Panc1 (cell line): ENCODE measurements around the gene ZNF292. TPM values are rescaled to one million over a fixed set of nuclear protein-coding genes. Genes with fewer than 3 reads are reported as not detected.
"Not testable (repeated sequence)": the region's sequence is repeated elsewhere in the genome, so short reads cannot be mapped to it uniquely, and the experiment has no call there.

ENCODE experiments used
- ATAC-seq: fragments of 200-7000 bp; cut with Tn5 transposase; 2 replicates; pipeline ENCODE4 v1.9.1; 2020; ENCODE audit warnings: mild to moderate bottlenecking, moderate library complexity
- BruUV-seq: library from RNA; stranded (reverse); fragments of 400-500 nt; replicated peaks from 2 replicates; lab custom pipeline; 2021; lab: Mats Ljungman, UMichigan
- CTCF ChIA-PET: fragments of 300-600 bp; sonication (Branson Sonifier 250); formaldehyde crosslinking; loops from one replicate; lab custom pipeline; 2022; ENCODE audit warnings: antibody characterized with exemption; lab: Charles Lee
- POLR2A ChIA-PET: fragments of 300-600 bp; sonication (Branson Sonifier 250); formaldehyde crosslinking; loops from one replicate; lab custom pipeline; 2022; ENCODE audit warnings: antibody characterized with exemption; lab: Charles Lee
- DNase-seq: peaks from one replicate; pipeline ENCODE4 v3.0.0-alpha.2; 2010; ENCODE audit warnings: low read depth, low spot score
- H3K27ac ChIP-seq: 2 replicates; pipeline ENCODE4 v1.5.1; 2011; ENCODE audit warnings: mild to moderate bottlenecking, low read length, inconsistent platforms
- H3K27me3 ChIP-seq: fragments of 200-500 bp; sonication (Bioruptor generic); 2 replicates; pipeline ENCODE4 v1.6.0; 2014; ENCODE audit warnings: low read length, inconsistent platforms; ENCODE audit not compliant: control insufficient read depth, insufficient read depth
- H3K36me3 ChIP-seq: fragments of 200-500 bp; sonication (Bioruptor generic); 2 replicates; pipeline ENCODE4 v1.5.1; 2014; ENCODE audit warnings: inconsistent platforms, mild to moderate bottlenecking, low read length, moderate library complexity; ENCODE audit not compliant: control insufficient read depth, insufficient read depth
- H3K4me1 ChIP-seq: 2 replicates; pipeline ENCODE4 v1.5.1; 2011; ENCODE audit warnings: inconsistent platforms, mild to moderate bottlenecking, low read length, moderate library complexity; ENCODE audit not compliant: control insufficient read depth, insufficient read depth
- H3K4me3 ChIP-seq, 2 experiments: 2 replicates each; pipeline ENCODE4 v1.5.1; 2011 to 2012; ENCODE audit warnings: low read depth in 2 of 2, low read length in 2 of 2, mild to moderate bottlenecking in 2 of 2, inconsistent platforms in 1 of 2, moderate library complexity in 1 of 2
- H3K9me3 ChIP-seq: fragments of 200-500 bp; sonication (Bioruptor generic); 2 replicates; pipeline ENCODE4 v1.5.1; 2014; ENCODE audit warnings: low read depth, mild to moderate bottlenecking, inconsistent platforms, low read length, moderate library complexity; ENCODE audit not compliant: control insufficient read depth, insufficient read depth
- POLR2AphosphoS5 ChIP-seq: IDR thresholded peaks from 2 replicates; pipeline ENCODE4 v1.6.1; 2012; ENCODE audit warnings: mild to moderate bottlenecking, low read depth, low read length, moderate library complexity
- SIN3A ChIP-seq: IDR thresholded peaks from 2 replicates; pipeline ENCODE4 v1.6.1; 2012; ENCODE audit warnings: low read depth, mild to moderate bottlenecking, low read length, moderate library complexity, borderline replicate concordance; ENCODE audit not compliant: insufficient read depth
- TCF7L2 ChIP-seq: IDR thresholded peaks from 2 replicates; pipeline ENCODE4 v1.6.1; 2011; ENCODE audit warnings: mild to moderate bottlenecking, low read depth, low read length, inconsistent platforms
- in situ Hi-C: cut with HindIII; loops from 2 replicates; pipeline ENCODE4 v1.10.0; 2016; ENCODE audit warnings: low sequenced_read_pairs, low pct_unique_long_range_greater_than_20kb
- intact Hi-C: fragments of 100-400 bp; cut with micrococcal nuclease; formaldehyde crosslinking; loops from one replicate; pipeline ENCODE4 v1.10.0; 2022; ENCODE audit not compliant: unreplicated experiment
- total RNA-seq: library from RNA; stranded (reverse); gene quantifications from one replicate; pipeline ENCODE4 v1.2.1, GENCODE V29; 2021; ENCODE audit not compliant: unreplicated experiment
- TF ChIP-seq, protein P1 (sequence below), 2 experiments: IDR thresholded peaks; 2 replicates each; pipeline ENCODE4 v1.6.1; 2011 to 2012; ENCODE audit warnings: low read depth in 2 of 2, control low read depth in 1 of 2, low read length in 1 of 2, mild to moderate bottlenecking in 1 of 2, moderate library complexity in 1 of 2; ENCODE audit not compliant: insufficient read depth in 1 of 2
- TF ChIP-seq, protein P2 (sequence below): fragments of 450-650 bp; IDR thresholded peaks from 2 replicates; pipeline ENCODE4 v1.5.1; 2017; ENCODE audit warnings: mild to moderate bottlenecking

ZNF292 gene
- total RNA-seq, 1 experiment from 2014 or later: 38.2 TPM

DNA sequence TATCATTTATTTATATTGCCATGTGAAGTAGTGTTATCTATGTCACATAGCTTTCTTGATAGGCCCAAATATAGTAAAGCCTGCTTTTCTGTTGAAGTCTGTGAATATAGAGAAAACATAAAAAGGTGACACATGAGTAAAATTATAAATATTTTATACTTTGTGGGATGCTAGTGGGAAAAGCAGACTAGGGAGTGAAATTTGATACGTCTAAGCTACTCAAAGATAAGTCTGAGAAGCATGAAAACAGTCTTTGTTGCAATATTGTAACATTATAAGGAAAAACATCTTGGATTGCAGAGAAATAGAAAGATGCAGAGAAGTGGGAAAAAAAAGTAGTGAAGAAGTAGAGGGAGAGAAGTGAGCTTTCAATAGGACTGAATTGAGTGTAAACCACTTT lies 75.4 kb downstream of the ZNF292 start:
- Histone ChIP-seq H3K36me3 (peaks cover 17% of the 10 kb centered on the region), H3K4me1 (no peaks in the 10 kb centered on the region), H3K9me3 (no peaks in the 10 kb centered on the region), H3K27ac (no peak overlapping the region), H3K27me3 (no peaks in the 10 kb centered on the region), H3K4me3 (no peak overlapping the region)
- no peak for ATAC-seq
- ChIA-PET POLR2A (interaction anchor here (0.7 kb wide), 1 partner anchor 406 kb away, joined by 5 read pairs; no protein-coding TSS in a partner anchor), CTCF (no interaction called here)
- no peak for DNase-seq
- in situ Hi-C loops (no loop called here), intact Hi-C loops (no loop called here)
- no TSS peak for BruUV-seq
- TF ChIP-seq, protein P1, sequence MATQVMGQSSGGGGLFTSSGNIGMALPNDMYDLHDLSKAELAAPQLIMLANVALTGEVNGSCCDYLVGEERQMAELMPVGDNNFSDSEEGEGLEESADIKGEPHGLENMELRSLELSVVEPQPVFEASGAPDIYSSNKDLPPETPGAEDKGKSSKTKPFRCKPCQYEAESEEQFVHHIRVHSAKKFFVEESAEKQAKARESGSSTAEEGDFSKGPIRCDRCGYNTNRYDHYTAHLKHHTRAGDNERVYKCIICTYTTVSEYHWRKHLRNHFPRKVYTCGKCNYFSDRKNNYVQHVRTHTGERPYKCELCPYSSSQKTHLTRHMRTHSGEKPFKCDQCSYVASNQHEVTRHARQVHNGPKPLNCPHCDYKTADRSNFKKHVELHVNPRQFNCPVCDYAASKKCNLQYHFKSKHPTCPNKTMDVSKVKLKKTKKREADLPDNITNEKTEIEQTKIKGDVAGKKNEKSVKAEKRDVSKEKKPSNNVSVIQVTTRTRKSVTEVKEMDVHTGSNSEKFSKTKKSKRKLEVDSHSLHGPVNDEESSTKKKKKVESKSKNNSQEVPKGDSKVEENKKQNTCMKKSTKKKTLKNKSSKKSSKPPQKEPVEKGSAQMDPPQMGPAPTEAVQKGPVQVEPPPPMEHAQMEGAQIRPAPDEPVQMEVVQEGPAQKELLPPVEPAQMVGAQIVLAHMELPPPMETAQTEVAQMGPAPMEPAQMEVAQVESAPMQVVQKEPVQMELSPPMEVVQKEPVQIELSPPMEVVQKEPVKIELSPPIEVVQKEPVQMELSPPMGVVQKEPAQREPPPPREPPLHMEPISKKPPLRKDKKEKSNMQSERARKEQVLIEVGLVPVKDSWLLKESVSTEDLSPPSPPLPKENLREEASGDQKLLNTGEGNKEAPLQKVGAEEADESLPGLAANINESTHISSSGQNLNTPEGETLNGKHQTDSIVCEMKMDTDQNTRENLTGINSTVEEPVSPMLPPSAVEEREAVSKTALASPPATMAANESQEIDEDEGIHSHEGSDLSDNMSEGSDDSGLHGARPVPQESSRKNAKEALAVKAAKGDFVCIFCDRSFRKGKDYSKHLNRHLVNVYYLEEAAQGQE (IDR thresholded peaks at IDR 0.05; ENCODE audit: insufficient read depth in 1 of 2, low read depth in 2 of 2, low read length in 1 of 2): no peak
- no peak for TF ChIP-seq SIN3A
- no peak for TF ChIP-seq POLR2AphosphoS5
- no peak for TF ChIP-seq TCF7L2
- TF ChIP-seq, protein P2, sequence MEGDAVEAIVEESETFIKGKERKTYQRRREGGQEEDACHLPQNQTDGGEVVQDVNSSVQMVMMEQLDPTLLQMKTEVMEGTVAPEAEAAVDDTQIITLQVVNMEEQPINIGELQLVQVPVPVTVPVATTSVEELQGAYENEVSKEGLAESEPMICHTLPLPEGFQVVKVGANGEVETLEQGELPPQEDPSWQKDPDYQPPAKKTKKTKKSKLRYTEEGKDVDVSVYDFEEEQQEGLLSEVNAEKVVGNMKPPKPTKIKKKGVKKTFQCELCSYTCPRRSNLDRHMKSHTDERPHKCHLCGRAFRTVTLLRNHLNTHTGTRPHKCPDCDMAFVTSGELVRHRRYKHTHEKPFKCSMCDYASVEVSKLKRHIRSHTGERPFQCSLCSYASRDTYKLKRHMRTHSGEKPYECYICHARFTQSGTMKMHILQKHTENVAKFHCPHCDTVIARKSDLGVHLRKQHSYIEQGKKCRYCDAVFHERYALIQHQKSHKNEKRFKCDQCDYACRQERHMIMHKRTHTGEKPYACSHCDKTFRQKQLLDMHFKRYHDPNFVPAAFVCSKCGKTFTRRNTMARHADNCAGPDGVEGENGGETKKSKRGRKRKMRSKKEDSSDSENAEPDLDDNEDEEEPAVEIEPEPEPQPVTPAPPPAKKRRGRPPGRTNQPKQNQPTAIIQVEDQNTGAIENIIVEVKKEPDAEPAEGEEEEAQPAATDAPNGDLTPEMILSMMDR: no peak

DNA sequence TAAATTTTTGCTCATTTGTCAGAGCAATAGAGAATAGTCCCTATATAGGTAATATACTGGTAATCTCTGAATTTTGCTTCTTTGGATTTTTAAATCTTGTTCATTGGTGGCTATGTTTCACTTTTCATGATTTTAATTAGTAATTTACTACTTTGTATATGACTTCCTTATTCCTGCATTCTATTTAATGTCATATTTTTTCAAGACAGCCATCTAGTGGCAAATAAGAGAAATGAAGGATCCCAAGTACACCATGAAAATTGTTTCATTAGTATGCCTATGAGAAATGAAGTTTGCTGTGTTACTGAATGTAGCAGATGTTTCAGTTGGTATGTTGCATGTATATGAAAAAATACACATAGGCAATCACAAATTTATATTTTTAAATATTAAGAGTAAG lies 82.4 kb downstream of the ZNF292 start:
- in situ Hi-C loops (no loop called here), intact Hi-C loops (loop anchor here (5.0 kb wide), 1 partner anchor 101 kb away; no protein-coding TSS in a partner anchor)
- H3K27me3 ChIP-seq: no peaks in the 10 kb centered on the region
- no peak overlapping the region for H3K4me3 ChIP-seq
- no peaks in the 10 kb centered on the region for H3K9me3 ChIP-seq
- peaks cover 10% of the 10 kb centered on the region for H3K36me3 ChIP-seq
- ChIA-PET POLR2A (no interaction called here), CTCF (no interaction called here)
- no TSS peak for BruUV-seq
- no peaks in the 10 kb centered on the region for H3K4me1 ChIP-seq
- H3K27ac ChIP-seq: no peak overlapping the region
- no peak for ATAC-seq
- TF ChIP-seq SIN3A (no peak), POLR2AphosphoS5 (no peak)
- TF ChIP-seq, protein P2: peak; percentile 66; the same call in 1 of the 2 replicates
- TF ChIP-seq, protein P1 (IDR thresholded peaks at IDR 0.05; ENCODE audit: insufficient read depth in 1 of 2, low read depth in 2 of 2, low read length in 1 of 2): no peak
- peak; percentile 20 for DNase-seq

DNA sequence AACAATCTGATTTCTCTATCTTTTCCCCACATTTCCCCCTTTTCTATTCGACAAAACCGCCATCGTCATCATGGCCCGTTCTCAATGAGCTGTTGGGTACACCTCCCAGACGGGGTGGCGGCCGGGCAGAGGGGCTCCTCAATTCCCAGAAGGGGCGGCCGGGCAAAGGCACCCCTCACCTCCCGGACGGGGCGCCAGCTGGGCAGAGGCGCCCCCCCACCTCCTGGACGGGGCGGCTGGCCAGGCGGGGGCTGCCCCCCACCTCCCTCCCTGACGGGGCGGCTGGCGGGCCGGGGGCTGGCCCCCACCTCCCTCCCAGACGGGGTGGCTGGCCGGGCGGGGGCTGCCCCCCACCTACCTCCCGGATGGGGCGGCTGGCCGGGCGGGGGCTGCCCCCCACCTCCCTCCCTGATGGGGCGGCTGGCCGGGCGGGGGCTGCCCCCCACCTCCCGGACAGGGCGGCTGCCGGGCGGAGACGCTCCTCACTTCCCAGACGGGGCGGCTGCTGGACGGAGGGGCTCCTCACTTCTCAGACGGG lies 83.8 kb downstream of the ZNF292 start:
- intact Hi-C loops: loop anchor here (5.0 kb wide), 1 partner anchor 102 kb away; no protein-coding TSS in a partner anchor
- CTCF ChIA-PET, H3K4me1 ChIP-seq, H3K27me3 ChIP-seq, in situ Hi-C loops, ATAC-seq, POLR2A ChIA-PET, H3K4me3 ChIP-seq, DNase-seq, H3K9me3 ChIP-seq, H3K27ac ChIP-seq, BruUV-seq: not testable (repeated sequence)
- peaks cover 12% of the 10 kb centered on the region for H3K36me3 ChIP-seq
